Stimulated activated CD8-positive, alpha-beta memory T cell treated with anti-CD3 and anti-CD28 coated beads, Interleukin-12 subunit alpha, Interleukin-12 subunit beta, amount 100 ng/mL, for 1 hour (primary cell): Measurements from ENCODE around the gene CTBP2.

ENCODE experiments used
- DNase-seq: peaks from one replicate; pipeline ENCODE4 v3.0.0-alpha.2; 2020; ENCODE audit warnings: low read depth

The CTBP2 gene

DNA sequence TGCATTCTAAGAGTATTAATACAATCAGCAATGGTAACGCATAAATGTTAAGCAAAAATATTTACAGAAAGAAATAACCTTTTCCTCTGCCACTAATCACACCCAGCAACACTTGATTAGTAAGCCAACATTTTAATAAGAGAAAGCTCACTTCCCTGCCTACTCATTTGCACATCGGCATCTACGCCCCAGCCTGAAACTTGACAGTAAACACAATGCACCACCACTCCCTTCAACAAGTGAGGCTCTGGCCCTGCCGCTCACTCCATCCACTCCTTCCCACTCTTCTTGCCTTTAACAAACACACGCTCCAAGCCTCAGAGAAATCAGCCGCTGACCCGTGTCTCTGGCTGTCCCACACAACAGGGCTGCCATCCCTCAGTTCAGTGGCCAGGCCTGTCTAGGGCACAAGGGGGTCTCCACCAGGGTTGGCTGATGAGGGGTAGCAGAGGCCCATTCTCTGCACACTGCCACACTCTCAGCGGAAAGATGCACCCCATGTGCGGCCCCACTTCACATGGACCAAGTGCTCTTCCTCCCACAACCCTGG is 54.6 kb downstream of the CTBP2 start:
- DNase-seq: no peak

DNA sequence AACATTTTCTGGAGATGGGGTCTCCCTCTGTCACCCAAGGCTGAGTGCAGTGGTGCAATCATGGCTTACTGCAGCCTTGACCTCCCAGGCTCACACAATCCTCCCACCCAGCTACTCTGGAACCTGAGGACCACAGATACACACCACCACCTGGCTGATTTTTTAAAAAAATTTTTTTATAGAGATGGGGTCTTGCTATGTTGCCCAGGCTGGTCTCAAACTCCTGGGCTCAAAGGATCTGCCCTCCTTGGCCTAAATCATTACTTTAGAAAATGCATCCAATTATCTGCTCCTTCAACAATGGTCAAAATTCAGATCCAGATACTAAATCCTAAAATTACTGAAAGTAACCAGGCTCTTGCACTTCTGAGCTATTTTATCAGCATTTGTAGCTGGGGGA is 55.2 kb downstream of the CTBP2 start:
- no peak for DNase-seq

DNA sequence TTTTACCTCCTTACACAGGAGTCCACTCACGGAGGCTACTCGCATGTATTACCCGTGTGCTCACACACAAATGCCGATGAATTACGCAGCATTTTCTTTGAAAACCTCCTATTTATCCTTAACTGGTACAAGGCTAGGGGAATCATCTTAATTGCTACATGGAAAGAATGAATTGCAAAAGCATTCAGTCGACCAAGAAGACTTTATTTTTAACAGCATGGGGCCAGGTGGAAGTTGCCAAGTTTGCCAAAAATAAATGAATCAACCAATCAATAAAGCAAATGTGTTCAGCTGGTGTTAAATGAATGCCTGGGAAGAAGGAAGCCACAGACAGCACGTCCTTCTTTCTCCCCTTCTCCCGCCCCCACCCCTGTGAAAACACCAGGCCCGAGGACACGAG is 55.8 kb downstream of the CTBP2 start:
- no peak for DNase-seq

DNA sequence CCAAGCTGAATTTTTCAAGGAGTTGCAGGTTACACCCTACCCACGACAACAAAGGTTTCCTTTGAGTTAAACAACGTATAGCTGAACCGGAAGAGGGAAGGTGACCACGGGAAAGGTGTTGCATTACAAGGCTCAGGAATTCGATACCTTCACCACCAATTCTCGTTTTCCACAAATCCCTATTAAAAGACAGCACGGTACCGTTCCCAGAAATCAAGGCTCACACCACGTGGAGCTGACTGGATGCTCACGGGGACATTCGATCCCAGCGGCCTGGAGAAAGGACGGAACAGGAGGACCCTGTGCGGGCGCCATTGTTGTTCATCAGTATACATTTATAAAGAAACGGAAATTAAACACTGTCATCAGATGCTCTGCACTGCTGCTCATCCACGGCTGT is 56.4 kb downstream of the CTBP2 start:
- no peak for DNase-seq

DNA sequence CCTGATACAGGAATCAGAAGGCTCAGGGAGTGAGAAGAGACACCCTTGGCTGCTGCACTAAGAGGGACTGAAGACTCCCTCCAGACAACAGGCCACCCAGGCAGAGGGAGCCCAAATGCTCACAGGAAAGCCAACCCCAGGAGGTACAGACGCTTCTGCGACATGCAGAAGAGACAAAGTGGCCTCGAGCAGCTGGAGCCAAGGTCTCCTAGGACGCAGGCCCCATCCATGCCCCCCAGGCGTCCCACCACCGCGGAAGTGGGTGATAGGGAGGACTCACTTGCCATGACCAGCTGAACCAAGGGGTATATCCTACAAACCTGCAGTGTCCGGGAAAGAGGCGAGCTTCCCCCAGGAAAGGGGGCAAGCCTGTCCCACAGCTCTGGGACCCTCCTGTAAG is 56.9 kb downstream of the CTBP2 start:
- DNase-seq: no peak

DNA sequence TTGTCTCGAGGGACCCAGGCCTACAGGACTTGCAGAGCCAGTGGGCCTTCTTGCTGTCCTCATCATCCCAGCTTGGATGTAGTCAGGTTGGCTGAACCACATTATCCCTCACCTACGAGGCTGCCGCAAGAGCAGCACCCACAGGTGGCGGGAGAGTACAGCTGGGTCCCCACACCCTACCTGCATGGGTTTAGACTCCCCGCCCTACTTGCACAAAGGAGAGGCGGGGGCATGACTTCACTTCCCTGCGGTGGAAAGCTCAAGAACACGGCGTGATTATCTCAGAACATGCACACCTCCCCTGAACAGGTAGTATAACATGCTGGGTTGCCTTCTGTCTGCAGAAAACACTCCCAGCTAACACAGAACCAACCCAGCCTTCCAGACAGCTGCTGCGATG is 57.5 kb downstream of the CTBP2 start:
- DNase-seq: no peak

DNA sequence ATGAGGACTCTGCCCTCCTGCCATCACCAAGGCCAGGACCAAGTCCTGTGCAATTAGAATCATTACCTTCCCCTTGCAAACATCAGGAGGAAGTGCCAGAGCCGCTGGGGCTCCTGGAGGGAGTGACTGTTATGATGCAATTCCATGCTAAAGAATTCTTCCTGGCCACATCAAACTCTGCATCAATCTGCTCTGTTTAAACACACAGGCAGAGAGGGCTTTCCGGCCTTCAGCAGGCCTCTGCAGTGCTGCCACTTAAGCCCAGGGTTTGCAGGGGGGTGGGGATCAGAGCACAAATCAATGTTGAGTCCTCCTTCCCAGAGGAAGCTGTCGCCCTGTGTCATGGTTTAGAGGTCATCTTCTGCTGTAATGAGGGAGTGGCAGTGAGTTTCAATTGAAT is 58.1 kb downstream of the CTBP2 start:
- no peak for DNase-seq

DNA sequence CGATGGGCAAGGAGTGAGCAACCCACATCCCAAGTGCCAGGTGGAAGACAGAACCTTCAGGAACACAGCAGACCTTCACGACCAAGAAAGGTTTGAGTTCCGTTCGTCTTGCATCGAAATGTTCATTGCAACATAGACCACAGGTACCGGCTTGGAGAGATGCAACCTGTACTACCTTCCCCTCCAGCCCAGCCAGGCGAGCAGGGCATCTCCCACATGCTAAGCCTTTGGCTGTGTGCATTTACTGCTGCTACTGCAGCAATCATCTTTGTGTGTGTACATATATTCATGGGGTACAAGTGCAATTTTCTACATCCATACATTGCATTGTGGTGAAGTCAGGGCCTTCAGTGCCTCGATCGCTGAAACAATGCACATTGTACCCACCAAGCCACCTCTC is 58.8 kb downstream of the CTBP2 start:
- DNase-seq: no peak

DNA sequence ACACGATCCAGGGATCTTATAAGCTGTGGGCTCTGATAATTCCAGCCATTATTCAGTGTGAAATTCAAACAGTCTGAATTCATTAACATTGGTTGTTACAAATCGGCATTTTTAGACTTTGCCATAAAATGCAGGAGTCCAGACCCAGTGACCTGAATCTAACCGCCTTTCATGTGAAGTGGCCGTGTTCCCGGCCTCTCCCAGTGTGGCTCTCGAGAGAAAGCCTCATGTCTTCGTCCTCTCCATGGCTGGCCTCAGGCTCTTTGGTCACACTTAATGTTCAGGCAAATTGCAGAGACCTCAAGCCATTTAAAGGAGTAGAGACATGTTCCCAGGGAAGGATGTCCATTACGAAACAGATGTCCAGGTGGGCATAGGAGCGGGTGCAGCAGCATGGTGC is 59.3 kb downstream of the CTBP2 start:
- DNase-seq: no peak

DNA sequence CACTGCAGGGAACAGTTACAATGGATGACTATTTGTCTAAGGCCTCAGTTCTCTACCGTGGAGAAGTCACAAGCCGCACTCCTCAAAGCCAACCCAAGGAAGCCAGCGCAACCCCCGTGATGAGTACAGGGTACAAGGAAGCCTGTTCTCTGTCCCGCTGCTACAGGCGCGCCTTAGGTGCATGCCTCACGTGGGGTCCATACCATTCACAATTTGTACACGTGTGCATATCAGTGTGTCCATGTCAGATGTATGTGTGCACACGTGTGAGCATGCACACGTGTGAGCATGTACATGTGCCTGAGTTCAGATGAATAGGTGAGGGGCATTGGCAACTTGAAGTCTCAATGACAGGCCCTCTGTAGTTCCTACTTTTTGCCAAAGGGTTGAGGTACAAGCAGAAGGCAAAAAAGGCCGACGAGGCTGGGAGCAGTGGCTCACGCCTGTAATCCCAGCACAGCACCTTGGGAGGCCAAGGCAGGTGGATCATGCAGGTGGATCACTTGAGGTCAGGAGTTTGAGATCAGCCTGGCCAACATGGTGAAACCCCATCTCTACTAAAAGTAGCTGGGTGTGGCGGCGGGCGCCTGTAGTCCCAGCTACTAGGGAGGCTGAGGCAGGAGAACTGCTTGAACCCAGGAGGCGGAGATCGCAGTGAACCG is 62.8 kb downstream of the CTBP2 start:
- no peak for DNase-seq

DNA sequence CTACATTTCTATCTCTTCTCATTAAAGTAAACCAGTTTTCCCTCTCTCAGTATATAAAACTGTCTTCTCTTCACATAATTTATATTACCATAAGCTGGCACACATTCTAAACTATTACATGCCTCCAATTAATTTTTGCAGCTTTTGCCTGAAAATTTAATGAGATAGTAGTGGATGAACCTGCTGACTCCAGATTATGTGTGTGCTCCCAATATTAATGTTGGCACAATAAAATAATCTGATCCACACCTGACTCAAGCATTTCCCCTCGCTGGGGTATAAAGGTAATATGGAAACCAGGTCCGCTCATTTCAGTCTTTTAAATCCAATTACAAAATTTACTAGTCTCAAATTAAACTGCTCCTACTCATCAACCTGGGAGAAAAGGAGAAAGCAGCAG is 63.4 kb downstream of the CTBP2 start:
- no peak for DNase-seq

DNA sequence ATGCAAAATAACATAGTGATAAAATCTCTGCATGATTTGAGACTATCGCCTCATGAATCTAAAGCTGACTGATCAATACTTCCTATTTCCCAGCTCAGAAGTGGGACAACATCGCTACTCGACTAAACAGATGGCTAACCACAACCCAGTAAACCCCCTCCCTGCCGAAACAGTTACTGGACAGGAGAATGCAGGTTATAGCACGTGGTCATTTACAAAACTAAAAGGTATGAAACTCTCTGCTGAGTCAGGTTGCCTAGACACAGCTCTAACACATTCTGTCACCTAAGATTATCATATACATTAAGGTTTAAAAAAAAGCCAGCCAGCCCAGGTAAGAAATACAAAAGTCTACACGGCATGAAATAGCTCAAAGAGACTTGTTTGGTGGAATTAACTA is 64.0 kb downstream of the CTBP2 start:
- DNase-seq: no peak

DNA sequence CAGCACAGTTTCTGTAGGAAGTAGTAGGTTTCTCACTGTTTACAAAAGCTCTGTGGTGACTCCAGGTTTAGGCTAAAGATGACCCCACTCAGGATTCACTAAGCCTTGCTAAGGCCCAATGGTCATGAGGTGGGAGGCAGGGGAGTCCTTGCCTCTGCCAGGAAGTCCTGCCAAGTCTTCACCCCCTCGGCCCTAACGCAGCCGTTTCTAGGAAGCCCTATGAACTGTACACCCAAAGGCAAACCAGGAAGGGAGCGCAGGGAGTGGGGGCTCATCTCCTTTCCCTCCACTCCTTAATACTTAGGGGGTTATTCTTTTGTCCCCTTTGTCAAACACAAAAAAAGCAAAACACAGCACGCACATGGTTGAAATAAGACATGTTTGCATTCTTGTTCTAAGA is 64.6 kb downstream of the CTBP2 start:
- no peak for DNase-seq

DNA sequence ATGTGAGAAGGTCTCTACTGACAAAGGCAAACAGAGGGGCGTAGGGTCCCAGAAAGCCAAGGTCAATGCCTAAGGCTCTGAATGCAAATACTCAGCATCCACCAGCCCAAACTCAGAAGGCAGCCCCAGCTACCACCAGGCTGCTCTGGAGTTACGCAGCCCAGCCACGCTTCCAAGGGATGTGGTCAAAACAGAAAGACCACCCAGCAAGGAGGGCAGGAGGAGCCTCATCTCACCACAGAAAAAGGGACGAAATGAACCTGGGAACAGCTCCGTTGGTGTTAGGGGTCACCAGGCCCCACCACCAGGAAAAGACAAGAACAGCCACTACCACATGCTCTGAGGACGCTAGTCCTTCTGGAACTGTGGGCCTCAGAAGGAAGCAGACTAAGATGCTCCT is 65.1 kb downstream of the CTBP2 start:
- DNase-seq: no peak

DNA sequence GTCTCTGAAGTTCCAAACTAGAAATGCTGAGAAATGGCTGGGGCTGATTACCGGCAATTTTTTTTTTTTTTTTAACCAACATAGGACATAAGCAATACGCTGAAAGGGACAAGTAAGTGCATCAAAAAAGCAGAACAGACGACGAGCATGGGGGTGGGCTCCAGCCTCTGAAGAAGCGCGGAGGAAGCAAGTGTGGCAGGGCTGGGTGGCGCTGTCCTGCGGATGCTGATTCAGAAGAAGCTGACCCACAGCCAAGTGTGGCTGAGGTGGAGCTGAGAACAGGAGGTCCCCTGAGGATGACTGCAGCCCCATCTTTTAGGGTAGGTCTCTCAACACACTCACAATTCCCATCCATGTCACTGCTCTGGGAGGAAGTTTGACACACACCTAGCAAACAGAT is 65.6 kb downstream of the CTBP2 start:
- DNase-seq: no peak

DNA sequence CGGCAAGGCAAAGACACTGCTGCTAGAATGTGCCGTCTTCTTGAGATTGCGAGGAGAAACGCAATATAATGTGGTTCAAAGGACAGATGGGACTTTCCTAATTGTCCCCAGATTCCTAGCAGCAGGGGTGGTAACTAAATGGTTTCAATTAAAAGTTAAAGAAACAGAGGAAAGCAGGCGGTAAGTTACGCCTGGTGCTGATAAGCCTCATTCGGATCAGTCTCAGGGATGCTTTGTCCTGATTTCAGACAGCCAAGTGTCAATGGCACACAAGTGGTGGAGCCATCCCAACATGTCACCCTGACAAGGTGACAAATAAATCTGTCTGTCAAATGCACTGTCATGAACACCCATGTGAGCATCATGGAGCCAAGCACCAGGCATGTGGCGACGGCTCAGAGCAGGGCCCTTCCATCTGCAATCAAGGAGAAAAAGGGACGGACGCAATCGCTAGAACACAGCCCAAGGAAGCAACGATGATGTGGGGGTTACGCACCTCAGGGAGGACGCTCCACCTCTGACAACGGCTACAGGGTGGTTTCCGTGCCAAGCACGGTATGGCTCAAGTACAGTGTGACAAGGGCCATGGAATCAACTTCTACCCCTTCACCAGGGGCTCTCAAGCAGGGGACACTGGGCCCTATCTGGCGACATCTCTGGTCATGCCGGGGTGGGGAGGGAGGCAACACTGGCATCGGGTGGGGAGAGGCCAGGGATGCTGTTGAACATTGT is 66.2 kb downstream of the CTBP2 start:
- no peak for DNase-seq

DNA sequence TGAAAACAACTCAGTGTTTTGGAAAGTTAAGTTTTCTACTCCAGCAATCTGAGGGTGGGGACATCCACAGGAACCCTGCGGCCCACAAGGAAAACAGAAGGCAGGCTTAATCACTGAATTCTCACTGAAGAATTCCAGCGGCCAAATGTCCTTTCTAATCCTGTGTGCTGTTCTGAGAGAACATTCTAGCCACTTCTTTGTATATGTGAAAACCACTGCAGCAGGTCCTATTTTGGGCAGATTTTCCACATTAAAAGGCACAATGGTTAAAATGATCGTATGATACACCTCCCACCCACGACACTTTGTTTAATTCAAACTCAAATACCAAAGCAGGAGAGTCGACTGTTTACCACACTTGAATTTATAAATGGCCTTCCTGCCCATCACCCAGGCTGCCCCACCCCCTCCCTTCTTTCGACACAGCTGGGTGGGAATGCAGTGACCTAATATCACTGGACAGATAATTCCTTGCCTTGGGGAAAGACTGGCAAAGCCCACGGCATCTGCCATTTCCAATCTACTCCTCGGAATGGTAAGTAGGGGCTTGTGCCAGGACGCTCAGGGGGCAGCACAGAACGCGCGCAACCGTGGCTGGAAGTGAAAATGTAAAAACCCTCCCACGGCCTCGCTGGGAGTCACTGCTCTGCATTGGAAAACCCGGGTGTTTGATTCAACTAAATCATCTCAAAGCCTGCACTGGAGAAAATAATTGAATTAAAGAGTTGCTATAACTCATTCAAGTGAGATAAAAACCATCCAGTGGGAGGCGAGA is 67.0 kb downstream of the CTBP2 start:
- no peak for DNase-seq

DNA sequence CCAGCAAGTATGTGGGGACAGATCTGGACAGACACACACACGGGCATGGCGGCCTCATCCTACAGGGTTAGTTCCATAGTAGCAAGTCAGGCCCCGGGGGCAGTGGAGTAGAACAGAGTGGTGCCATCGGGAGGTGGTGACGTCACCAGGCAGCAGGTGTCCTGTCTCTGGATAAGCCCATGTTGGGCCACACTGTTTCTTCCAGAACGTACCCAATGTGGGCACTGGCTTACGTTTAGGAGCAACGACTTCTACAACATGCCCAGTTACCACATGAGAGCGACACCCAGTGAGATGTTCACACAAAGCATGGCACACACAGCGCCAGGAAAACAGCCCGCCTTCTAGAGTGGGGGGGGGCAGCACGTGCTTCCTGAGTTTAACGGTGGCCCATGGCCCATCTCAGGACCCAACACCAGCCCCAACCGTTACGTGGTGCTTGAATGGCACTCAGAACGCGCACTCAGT is 67.8 kb downstream of the CTBP2 start:
- no peak for DNase-seq

DNA sequence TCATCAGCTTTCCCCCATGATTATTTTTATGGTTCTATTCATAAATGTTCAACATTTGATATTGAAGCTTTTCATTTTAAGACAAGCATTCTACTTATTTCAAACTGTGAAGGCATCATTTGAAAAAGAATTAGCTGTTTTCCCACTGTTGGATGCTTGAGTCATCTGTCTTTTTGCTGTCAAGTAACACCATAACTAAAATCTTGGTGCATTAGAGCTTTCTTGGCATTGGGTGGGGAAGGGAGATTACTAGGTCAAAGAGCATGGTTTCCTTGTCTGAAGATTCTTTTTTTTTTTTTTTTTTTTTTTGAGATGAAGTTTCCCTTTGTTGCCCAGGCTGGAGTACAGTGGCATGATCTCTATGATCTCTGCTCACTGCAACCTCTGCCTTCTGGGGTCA is 68.5 kb downstream of the CTBP2 start:
- DNase-seq: no peak

DNA sequence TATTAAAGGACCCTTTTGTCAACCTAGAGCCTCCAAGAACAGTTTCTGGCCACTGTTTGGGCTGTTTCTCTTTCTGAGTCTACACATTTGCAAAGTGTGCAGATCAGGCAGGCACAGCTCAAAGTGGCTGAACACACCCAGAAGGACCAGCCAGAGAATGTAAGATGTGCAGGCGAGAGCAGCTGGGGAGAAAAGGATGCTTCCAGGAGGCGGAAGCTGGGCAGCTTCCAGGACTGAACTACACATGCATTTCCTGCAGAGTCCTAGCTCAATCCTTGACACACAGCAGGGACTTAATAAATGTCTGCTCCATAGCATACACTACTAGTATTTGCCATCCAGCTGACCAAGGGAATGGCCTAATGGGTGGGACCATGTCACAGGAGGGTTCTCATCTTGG is 70.9 kb downstream of the CTBP2 start:
- no peak for DNase-seq

DNA sequence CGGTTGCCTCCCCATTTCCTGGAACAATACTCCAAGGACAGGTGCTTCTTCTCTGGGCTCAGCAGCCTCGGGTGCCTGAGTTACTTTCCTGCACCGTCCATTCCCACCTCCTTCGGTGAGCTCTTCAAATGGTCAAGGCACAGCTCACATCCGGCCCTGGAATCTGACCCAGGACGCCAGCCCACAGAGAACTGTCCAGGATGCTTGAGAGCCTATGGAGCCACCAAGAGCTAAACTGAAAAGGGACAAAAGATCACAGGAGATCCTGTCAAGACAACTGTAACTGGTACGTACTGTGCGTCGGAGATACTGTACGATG is 72.5 kb downstream of the CTBP2 start:
- DNase-seq: no peak

DNA sequence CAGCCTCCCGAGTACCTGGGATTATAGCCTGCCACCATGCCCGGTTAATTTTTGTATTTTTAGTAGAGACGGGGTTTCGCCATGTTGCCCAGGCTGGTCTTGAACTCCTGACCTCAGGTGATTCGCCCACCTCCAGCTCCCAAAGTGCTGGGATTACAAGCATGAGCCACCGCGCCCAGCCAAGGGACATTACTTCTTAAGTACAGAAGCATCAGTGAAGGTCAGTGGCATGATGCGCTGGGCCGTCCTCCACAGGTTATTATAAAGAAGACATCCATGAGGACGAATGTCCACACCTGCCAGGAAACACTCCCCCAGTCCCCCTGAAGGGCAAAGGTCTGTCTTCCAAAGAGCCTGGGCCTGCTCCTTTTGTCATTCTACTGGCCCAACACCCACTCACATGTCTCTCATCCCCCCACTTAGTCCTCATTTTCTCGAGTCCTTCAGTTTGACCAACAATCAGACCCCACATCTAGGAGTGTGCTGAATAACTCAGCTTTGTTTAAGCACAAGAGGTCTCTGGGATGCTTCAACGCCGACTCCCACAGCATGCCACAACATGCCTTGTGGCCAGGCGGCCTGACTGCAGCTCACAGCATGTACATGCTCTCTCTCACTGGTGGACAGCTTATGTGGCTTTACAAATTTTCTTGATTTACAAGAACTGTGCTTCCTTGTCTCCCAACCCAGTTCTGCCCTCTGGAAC is 73.0 kb downstream of the CTBP2 start:
- DNase-seq: no peak

DNA sequence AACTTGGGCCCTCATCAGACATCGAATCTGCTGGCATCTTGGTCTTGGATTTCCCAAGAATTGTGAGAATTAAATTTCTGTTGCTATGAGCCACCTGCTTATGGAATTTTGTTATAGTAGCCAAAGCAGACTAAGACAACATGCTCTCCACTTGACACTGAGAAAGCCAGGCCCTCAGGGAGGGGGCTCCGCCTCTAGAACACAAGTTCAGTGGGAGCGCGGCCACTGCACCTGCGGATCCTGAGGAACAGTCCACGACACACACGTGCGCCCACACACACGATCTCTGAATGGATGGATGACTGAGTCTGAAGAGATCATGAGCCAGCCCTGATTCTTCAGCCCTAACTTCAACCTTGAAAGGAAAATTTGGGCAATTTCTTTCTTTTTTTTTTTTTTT is 73.7 kb downstream of the CTBP2 start:
- DNase-seq: no peak
